HG02759 (cell line): ENCODE measurements around the gene SERPING1.
"Not testable (repeated sequence)": the region's sequence is repeated elsewhere in the genome, so short reads cannot be mapped to it uniquely, and the experiment has no call there.

Experiments
- ATAC-seq: cut with Tn5 transposase; IDR thresholded peaks from one replicate; pipeline ENCODE4 v1.9.1; 2021; ENCODE audit warnings: mild to moderate bottlenecking, moderate library complexity; ENCODE audit not compliant: unreplicated experiment

The SERPING1 gene

GRCh38 chr11:57650739-57651090 lies 53.2 kb downstream of the SERPING1 start:
- ATAC-seq: no peak

DNA sequence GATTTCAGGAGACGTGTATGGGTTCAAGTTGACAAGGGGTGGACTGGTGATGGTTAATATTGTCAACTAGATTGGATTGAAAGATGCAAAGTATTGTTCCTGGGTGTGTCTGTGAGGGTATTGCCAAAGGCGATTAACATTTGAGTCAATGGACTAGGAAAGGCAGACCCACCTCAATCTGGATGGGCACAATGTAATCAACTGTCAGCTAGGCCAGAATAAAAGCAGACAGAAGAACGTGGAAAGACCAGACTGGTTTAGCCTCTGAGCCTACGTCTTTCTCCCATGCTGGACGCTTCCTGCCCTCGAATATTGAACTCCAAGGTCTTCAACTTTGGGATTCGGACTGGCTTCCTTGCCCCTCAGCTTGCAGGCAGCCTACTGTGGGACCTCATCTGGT lies 53.9 kb downstream of the SERPING1 start:
- ATAC-seq: no peak

DNA sequence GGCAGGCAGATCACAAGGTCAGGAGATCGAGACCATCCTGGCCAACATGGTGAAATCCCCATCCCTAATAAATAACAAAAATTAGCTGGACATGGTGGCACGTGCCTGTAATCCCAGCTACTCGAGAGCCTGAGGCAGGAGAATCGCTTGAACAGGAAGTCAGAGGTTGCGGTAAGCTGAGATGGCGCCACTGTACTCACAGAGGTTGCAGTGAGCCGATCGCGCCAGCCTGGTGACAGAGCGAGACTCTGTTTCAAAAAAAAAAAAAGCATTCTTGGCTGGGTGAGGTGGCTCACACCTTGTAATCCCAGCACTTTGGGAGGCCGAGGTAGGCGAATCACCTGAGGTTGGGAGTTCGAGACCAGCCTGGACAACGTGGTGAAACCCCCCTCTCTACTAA lies 54.7 kb downstream of the SERPING1 start:
- not testable (repeated sequence) for ATAC-seq

DNA sequence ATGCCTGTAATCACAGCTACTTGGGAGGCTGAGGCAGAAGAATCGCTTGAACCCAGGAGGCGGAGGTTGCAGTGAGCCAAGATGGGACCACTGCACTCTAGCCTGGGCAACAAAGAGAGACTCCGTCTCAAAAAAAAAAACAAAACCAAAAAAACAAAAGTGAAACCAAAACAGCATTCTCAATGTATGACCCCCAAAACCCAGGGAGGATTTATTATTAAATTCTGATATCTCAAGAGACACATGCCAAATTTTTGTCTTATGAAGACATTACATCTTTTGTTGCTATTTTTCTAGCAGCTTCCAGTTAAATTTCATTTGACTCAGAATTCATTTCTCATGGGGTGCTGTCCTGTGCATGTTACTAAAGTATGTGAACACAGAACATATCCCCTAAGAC lies 55.2 kb downstream of the SERPING1 start:
- ATAC-seq: no peak

DNA sequence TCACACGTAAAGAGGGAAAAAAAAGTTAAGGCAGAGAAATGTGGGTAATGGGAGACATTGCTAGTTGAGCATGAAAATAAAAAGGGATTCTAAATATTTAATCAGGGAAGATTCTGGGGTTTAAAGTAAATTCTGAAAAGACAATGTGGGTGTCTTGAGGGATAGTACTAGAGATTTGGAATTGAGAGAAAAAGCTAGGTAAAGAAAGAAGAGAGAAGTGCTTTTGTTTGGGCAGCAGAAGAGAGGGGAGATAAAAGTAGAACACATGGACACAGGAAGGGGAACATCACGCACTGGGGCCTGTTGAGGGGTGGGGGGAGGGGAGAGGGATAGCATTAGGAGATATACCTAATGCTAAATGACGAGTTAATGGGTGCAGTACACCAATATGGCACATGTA lies 55.7 kb downstream of the SERPING1 start:
- no peak for ATAC-seq

DNA sequence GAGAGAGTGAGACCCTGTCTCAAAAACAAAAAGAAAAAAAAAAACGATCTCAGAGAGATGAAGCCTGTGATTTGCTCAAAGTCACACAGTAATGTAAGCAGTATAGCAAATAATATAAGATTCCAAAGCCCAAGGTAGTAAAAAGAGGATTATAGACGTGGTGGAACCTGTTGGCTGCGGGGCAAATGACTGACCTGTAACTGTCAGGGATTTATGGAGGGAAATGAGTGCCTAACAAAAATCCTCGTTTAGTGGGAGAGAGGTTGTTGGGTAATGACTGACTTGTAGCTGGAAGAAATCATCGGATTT lies 59.4 kb downstream of the SERPING1 start:
- ATAC-seq: no peak

GRCh38 chr11:57657194-57658022 lies 59.9 kb downstream of the SERPING1 start, which contains the start of gene CLP1:
Gene CLP1, plus strand, starts transcription at chr11:57657762. Its CDS starts 1,715 bp downstream, at chr11:57659477.
- ATAC-seq: peak; percentile 99

DNA sequence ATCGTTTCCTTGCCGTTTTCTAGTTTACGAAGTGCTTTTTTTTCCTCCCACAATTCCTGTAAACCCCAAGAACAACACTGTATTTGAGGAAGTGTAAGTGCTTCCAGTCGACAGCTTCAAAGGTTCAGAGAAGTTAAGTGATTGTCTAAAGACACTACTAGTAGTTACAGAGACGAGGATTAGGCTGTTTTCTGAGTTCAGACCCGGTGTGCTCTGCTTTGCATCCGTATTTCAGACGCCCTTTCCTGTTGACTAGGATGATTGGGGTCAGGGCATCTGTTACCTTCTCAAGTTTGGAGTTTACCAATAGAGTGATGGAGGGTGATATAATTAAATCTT lies 60.5 kb downstream of the SERPING1 start:
- ATAC-seq: no peak

DNA sequence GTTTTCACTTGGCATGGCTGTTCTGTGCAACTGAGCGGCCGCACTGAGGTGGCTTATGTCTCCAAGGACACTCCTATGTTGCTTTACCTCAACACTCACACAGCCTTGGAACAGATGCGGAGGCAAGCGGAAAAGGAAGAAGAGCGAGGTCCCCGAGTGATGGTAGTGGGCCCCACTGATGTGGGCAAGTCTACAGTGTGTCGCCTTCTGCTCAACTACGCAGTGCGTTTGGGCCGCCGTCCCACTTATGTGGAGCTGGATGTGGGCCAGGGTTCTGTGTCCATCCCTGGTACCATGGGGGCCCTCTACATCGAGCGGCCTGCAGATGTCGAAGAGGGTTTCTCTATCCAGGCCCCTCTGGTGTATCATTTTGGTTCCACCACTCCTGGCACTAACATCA lies 62.2 kb downstream of the SERPING1 start:
- ATAC-seq: no peak

GRCh38 chr11:57662893-57663292 lies 65.4 kb downstream of the SERPING1 start:
- no peak for ATAC-seq

GRCh38 chr11:57663975-57664374 lies 66.5 kb downstream of the SERPING1 start:
- no peak for ATAC-seq
